ENCODE data around the gene PLK2. TPM values are rescaled to one million over a fixed set of nuclear protein-coding genes. Genes with fewer than 3 reads are reported as not detected.

Gene PLK2
- total RNA-seq, 2 donors from 2014 or later: 9.7 to 16.4 TPM

- H3K27ac Mint-ChIP-seq: no peak overlapping the region
- Histone ChIP-seq H3K27me3 (ENCODE audit: control insufficient read depth, insufficient read depth, low read length, poor library complexity, severe bottlenecking) (no peaks in the 10 kb centered on the region), H3K4me1 (ENCODE audit: control insufficient read depth, insufficient read depth, low read length) (no peaks in the 10 kb centered on the region), H3K36me3 (ENCODE audit: control insufficient read depth, insufficient read depth, low read length) (peaks cover 53% of the 10 kb centered on the region), H3K4me3 (ENCODE audit: low read length) (no peak overlapping the region), H3K9me3 (ENCODE audit: control insufficient read depth, low read length) (no peaks in the 10 kb centered on the region), H3K27ac (ENCODE audit: low read depth, low read length) (no peak overlapping the region), H3K9ac (ENCODE audit: extremely low read depth, low read length, poor library complexity, severe bottlenecking) (no peak overlapping the region)
- H3K4me1 Mint-ChIP-seq: peaks cover 8% of the 10 kb centered on the region
- 95% methylated on average over 1 of the region's 1 CpG; no CpG with 5 or more reads in 1 of the 2 experiments for WGBS, 2 experiments (ENCODE audit: insufficient coverage in 1 of 2, insufficient read length in 1 of 2)
- DNase-seq: no peak
- no peaks in the 10 kb centered on the region for H3K9me3 Mint-ChIP-seq
- TF ChIP-seq CTCF (conservative IDR thresholded peaks at IDR 0.05): no peak
- H3K27me3 Mint-ChIP-seq (ENCODE audit: insufficient read depth): peaks cover 10% of the 10 kb centered on the region
- peaks cover 37% of the 10 kb centered on the region for H3K36me3 Mint-ChIP-seq (ENCODE audit: low read depth)
- H3K4me3 Mint-ChIP-seq: no peak overlapping the region
These were observed 5.9 kb downstream of the PLK2 start for GRCh38 chr5:58454025-58454424.

DNA sequence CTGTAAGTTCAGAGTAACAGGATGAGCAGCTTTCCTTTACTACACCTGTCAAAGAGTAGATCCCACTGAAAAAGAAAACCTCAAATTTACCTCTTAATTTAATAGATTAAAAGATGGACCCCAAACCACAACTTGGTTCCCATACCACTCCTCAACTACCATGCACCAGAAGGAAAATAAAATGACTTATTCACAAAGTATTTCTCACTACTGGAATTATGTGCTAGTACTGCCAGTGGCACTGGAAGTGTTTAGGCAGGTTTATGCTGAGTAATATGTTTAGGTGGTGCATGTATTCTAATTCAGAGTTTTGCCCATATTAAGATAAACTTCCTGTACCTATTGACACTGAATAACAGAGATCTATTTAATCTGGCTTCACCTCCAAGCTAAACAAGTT lies 6.6 kb downstream of the PLK2 start:
- peaks cover 37% of the 10 kb centered on the region for H3K36me3 Mint-ChIP-seq (ENCODE audit: low read depth)
- Histone ChIP-seq H3K9ac (ENCODE audit: extremely low read depth, low read length, poor library complexity, severe bottlenecking) (no peak overlapping the region), H3K4me3 (ENCODE audit: low read length) (no peak overlapping the region), H3K27ac (ENCODE audit: low read depth, low read length) (no peak overlapping the region), H3K9me3 (ENCODE audit: control insufficient read depth, low read length) (no peaks in the 10 kb centered on the region), H3K4me1 (ENCODE audit: control insufficient read depth, insufficient read depth, low read length) (no peaks in the 10 kb centered on the region), H3K36me3 (ENCODE audit: control insufficient read depth, insufficient read depth, low read length) (peaks cover 53% of the 10 kb centered on the region), H3K27me3 (ENCODE audit: control insufficient read depth, insufficient read depth, low read length, poor library complexity, severe bottlenecking) (no peaks in the 10 kb centered on the region)
- no peak overlapping the region for H3K27ac Mint-ChIP-seq
- no peak for DNase-seq
- H3K9me3 Mint-ChIP-seq: no peaks in the 10 kb centered on the region
- H3K4me1 Mint-ChIP-seq: peaks cover 2% of the 10 kb centered on the region
- no peak overlapping the region for H3K4me3 Mint-ChIP-seq
- H3K27me3 Mint-ChIP-seq (ENCODE audit: insufficient read depth): peaks cover 4% of the 10 kb centered on the region
- TF ChIP-seq CTCF (conservative IDR thresholded peaks at IDR 0.05): no peak

DNA sequence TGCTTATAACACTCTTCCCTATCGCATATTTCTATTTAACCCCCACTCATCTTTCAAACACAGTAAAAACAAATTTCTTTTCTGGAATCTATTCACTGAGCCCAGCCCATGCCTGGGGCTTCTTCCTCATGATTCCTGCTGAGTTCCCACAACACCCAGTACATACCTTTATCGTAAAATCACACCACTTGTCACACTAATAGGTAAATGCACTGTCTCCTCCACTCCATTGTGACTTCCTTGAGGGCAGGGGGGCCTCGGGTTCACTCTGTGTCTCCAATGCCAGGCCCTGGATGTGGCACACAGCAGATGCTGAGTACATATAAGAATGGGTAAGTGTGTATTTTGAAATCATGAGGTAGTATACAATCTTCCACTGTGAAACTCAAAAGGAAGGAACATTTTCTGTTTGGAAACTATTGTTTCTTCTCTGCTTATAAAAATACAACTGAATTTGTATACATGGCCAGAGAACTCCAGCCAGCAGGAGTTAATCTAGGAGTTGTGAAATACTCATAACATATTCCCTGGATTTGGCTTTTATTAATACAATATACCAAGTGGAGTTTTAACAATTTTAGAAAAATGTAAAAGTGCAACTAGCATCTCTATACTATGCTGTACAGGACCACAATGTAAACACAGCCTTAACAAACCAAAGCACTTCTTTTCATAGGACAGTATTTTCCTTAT lies 7.2 kb downstream of the PLK2 start:
- no peak overlapping the region for H3K27ac ChIP-seq (ENCODE audit: low read depth, low read length)
- H3K36me3 ChIP-seq (ENCODE audit: control insufficient read depth, insufficient read depth, low read length): peaks cover 47% of the 10 kb centered on the region
- H3K4me1 Mint-ChIP-seq: peaks cover 2% of the 10 kb centered on the region
- no peaks in the 10 kb centered on the region for H3K27me3 ChIP-seq (ENCODE audit: control insufficient read depth, insufficient read depth, low read length, poor library complexity, severe bottlenecking)
- peak; percentile 41 for DNase-seq
- H3K4me3 ChIP-seq (ENCODE audit: low read length): no peak overlapping the region
- TF ChIP-seq CTCF (conservative IDR thresholded peaks at IDR 0.05): no peak
- H3K4me3 Mint-ChIP-seq: no peak overlapping the region
- H3K27ac Mint-ChIP-seq: no peak overlapping the region
- H3K9me3 Mint-ChIP-seq: no peaks in the 10 kb centered on the region
- no peak overlapping the region for H3K9ac ChIP-seq (ENCODE audit: extremely low read depth, low read length, poor library complexity, severe bottlenecking)
- no peaks in the 10 kb centered on the region for H3K9me3 ChIP-seq (ENCODE audit: control insufficient read depth, low read length)
- H3K27me3 Mint-ChIP-seq (ENCODE audit: insufficient read depth): no peaks in the 10 kb centered on the region
- H3K4me1 ChIP-seq (ENCODE audit: control insufficient read depth, insufficient read depth, low read length): no peaks in the 10 kb centered on the region
- peaks cover 34% of the 10 kb centered on the region for H3K36me3 Mint-ChIP-seq (ENCODE audit: low read depth)
- WGBS, 2 experiments (ENCODE audit: insufficient coverage in 1 of 2, insufficient read length in 1 of 2): 92 to 95% methylated on average over 3 of the region's 3 CpGs
